ENCODE data around the gene TMPRSS7. TPM values are rescaled to one million over a fixed set of nuclear protein-coding genes. Genes with fewer than 3 reads are reported as not detected.

Gene TMPRSS7
- not detected for total RNA-seq

- Histone ChIP-seq H3K27ac (replicated peaks in 1 of 4) (no peak within 1 kb of the TSS), H3K36me3 (no peaks in the 10 kb centered on the region), H3K4me3 (no peak within 1 kb of the TSS), H3K4me1 (no peaks in the 10 kb centered on the region), H3K27me3 (no peaks in the 10 kb centered on the region), H3K9me3 (no peaks in the 10 kb centered on the region)
- TF ChIP-seq POLR2A (IDR thresholded peaks at IDR 0.05; ENCODE audit: low read depth) = no peak
- intact Hi-C loops (cut with DNase I) = no loop called here
- peak; percentile 83 for DNase-seq (ENCODE audit: extremely low spot score)
- WGBS = 100% methylated on average over 4 of the region's 4 CpGs
Observed at GRCh38 chr3:112034436-112034835, at the start of gene TMPRSS7. TSS of gene TMPRSS7 (plus strand) at chr3:112034736. CDS start at chr3:112034846, 110 bp downstream.

- H3K27me3 ChIP-seq = no peaks in the 10 kb centered on the region
- WGBS = 83% methylated on average over 3 of the region's 3 CpGs
- no peak overlapping the region for H3K4me3 ChIP-seq
- intact Hi-C loops (cut with DNase I) = no loop called here
- no peaks in the 10 kb centered on the region for H3K9me3 ChIP-seq
- peaks cover 0 to 11% (median 2%) of the 10 kb centered on the region in 4 donors for H3K4me1 ChIP-seq
- TF ChIP-seq EP300 (IDR thresholded peaks at IDR 0.05) (no peak), POLR2AphosphoS5 (IDR thresholded peaks at IDR 0.05) (no peak), POLR2A (IDR thresholded peaks at IDR 0.05; ENCODE audit: low read depth) (no peak), CTCF (IDR thresholded peaks at IDR 0.05) (no peak)
- peaks cover 0 to 34% (median 19%) of the 10 kb centered on the region in 4 donors for H3K36me3 ChIP-seq
- no peak overlapping the region for H3K27ac ChIP-seq (replicated peaks in 1 of 4)
- DNase-seq (ENCODE audit: extremely low spot score) = no peak
Observed at GRCh38 chr3:111986800-111987199, 47.7 kb upstream of the TMPRSS7 start.

GRCh38 chr3:111989061-111989678 is 45.4 kb upstream of the TMPRSS7 start:
- H3K27ac ChIP-seq (replicated peaks in 1 of 4) = no peak overlapping the region
- H3K27me3 ChIP-seq = no peaks in the 10 kb centered on the region
- 74% methylated on average over 3 of the region's 3 CpGs for WGBS
- no peak for TF ChIP-seq EP300 (IDR thresholded peaks at IDR 0.05)
- peak; percentile 47 to 69 (median 55) for TF ChIP-seq CTCF (IDR thresholded peaks at IDR 0.05)
- no peak for TF ChIP-seq POLR2A (IDR thresholded peaks at IDR 0.05; ENCODE audit: low read depth)
- peaks cover 0 to 48% (median 22%) of the 10 kb centered on the region in 4 donors for H3K36me3 ChIP-seq
- intact Hi-C loops (cut with DNase I) = no loop called here
- no peaks in the 10 kb centered on the region for H3K9me3 ChIP-seq
- no peak overlapping the region for H3K4me3 ChIP-seq
- DNase-seq (ENCODE audit: extremely low spot score) = no peak
- H3K4me1 ChIP-seq = peaks cover 0 to 6% (median 0%) of the 10 kb centered on the region in 4 donors

- intact Hi-C loops (cut with DNase I) = no loop called here
- TF ChIP-seq EP300 (IDR thresholded peaks at IDR 0.05) (no peak), CTCF (IDR thresholded peaks at IDR 0.05) (no peak), POLR2A (IDR thresholded peaks at IDR 0.05; ENCODE audit: low read depth) (no peak), POLR2AphosphoS5 (IDR thresholded peaks at IDR 0.05) (no peak)
- Histone ChIP-seq H3K27me3 (peaks cover 0 to under 1% (median 0%) of the 10 kb centered on the region in 4 donors), H3K36me3 (peaks cover 0 to 30% (median 14%) of the 10 kb centered on the region in 4 donors), H3K4me3 (no peak overlapping the region), H3K9me3 (no peaks in the 10 kb centered on the region), H3K4me1 (peaks cover 0 to 6% (median 0%) of the 10 kb centered on the region in 4 donors), H3K27ac (replicated peaks in 1 of 4) (no peak overlapping the region)
- no peak for DNase-seq (ENCODE audit: extremely low spot score)
- 88% methylated on average over 2 of the region's 2 CpGs for WGBS
Observed at GRCh38 chr3:111993038-111993437, 41.5 kb upstream of the TMPRSS7 start.

GRCh38 chr3:111998636-111999483 is 35.7 kb upstream of the TMPRSS7 start, which contains the start of gene TAGLN3:
TSS of gene TAGLN3 (plus strand) at chr3:111998922. CDS start at chr3:111999423, 501 bp downstream.
- WGBS = 2% methylated on average over 26 of the region's 30 CpGs
- intact Hi-C loops (cut with DNase I) = no loop called here

More at GRCh38 chr3:111998636-111999483, 35.7 kb upstream of the TMPRSS7 start, which contains the start of gene TAGLN3:
- H3K4me3 ChIP-seq = peak within 1 kb of the TSS; percentile 46 to 56 (median 48)
- no peak for TF ChIP-seq CTCF (IDR thresholded peaks at IDR 0.05)
- TF ChIP-seq POLR2A (IDR thresholded peaks at IDR 0.05; ENCODE audit: low read depth) = no peak
- no peak for TF ChIP-seq EP300 (IDR thresholded peaks at IDR 0.05)
- no peak for TF ChIP-seq POLR2AphosphoS5 (IDR thresholded peaks at IDR 0.05)
- H3K9me3 ChIP-seq = no peaks in the 10 kb centered on the region
- H3K27me3 ChIP-seq = peaks cover 0 to 20% (median 0%) of the 10 kb centered on the region in 4 donors
- H3K4me1 ChIP-seq = peaks cover 9 to 15% (median 14%) of the 10 kb centered on the region in 4 donors
- peak; percentile 91 for DNase-seq (ENCODE audit: extremely low spot score)
- no peak within 1 kb of the TSS for H3K27ac ChIP-seq (replicated peaks in 1 of 4)
- no peaks in the 10 kb centered on the region for H3K36me3 ChIP-seq

All from esophagus muscularis mucosa (tissue), 4 donors.